Neuronal stem cell (in vitro differentiated cells): ENCODE measurements around the gene PLPP2.

ENCODE experiments used
- DNase-seq: peaks from one replicate; pipeline ENCODE4 v3.0.0-alpha.2; 2013; ENCODE audit warnings: low spot score
- H2AFZ ChIP-seq: one replicate; pipeline ENCODE4 v1.6.1; 2013; ENCODE audit warnings: mild to moderate bottlenecking, low read length, inconsistent platforms
- H2AK5ac ChIP-seq: 2 replicates; pipeline ENCODE4 v1.6.1; 2013; ENCODE audit warnings: low read depth, mild to moderate bottlenecking, inconsistent platforms, low read length, moderate library complexity, mixed read lengths
- H2BK120ac ChIP-seq: 2 replicates; pipeline ENCODE4 v1.6.1; 2013; ENCODE audit warnings: low read depth, mild to moderate bottlenecking, inconsistent platforms, low read length, moderate library complexity, mixed read lengths
- H2BK12ac ChIP-seq: one replicate; pipeline ENCODE4 v1.6.1; 2013; ENCODE audit warnings: low read length, inconsistent platforms
- H2BK15ac ChIP-seq: 2 replicates; pipeline ENCODE4 v1.6.1; 2013; ENCODE audit warnings: mild to moderate bottlenecking, low read length, inconsistent platforms, mixed read lengths
- H2BK5ac ChIP-seq: one replicate; pipeline ENCODE4 v1.6.1; 2013; ENCODE audit warnings: inconsistent platforms, mild to moderate bottlenecking, low read length, moderate library complexity
- H3K14ac ChIP-seq: one replicate; pipeline ENCODE4 v1.6.1; 2013; ENCODE audit warnings: low read length, inconsistent platforms
- H3K18ac ChIP-seq: 2 replicates; pipeline ENCODE4 v1.6.1; 2013; ENCODE audit warnings: low read length, inconsistent platforms
- H3K23ac ChIP-seq: 2 replicates; pipeline ENCODE4 v1.6.1; 2013; ENCODE audit warnings: low read depth, mild to moderate bottlenecking, mixed read lengths, low read length, inconsistent platforms; ENCODE audit not compliant: poor library complexity
- H3K27ac ChIP-seq: replicated peaks from 3 replicates; pipeline ENCODE4 v1.5.1; 2013; ENCODE audit warnings: low read length, inconsistent platforms
- H3K27me3 ChIP-seq, 3 experiments: 2 replicates each; pipeline ENCODE4 v1.6.1; 2013; ENCODE audit warnings: low read length in 3 of 3, mild to moderate bottlenecking in 2 of 3, inconsistent platforms in 1 of 3, low read depth in 1 of 3, mixed read lengths in 1 of 3, moderate library complexity in 1 of 3; ENCODE audit not compliant: control insufficient read depth in 3 of 3, insufficient read depth in 3 of 3
- H3K36me3 ChIP-seq, 2 donors: replicated peaks in 1 of 2; 2 replicates each; pipeline ENCODE4 v1.6.1; 2013; ENCODE audit warnings: low read length in 2 of 2; ENCODE audit not compliant: control insufficient read depth in 2 of 2, insufficient read depth in 2 of 2
- H3K4ac ChIP-seq: 2 replicates; pipeline ENCODE4 v1.6.1; 2013; ENCODE audit warnings: inconsistent platforms, mild to moderate bottlenecking, low read length, moderate library complexity
- H3K4me1 ChIP-seq, 2 donors: 1 replicate in 1 of 2; 2 replicates in 1 of 2; pipeline ENCODE4 v1.6.1; 2013; ENCODE audit warnings: low read length in 2 of 2, low read depth in 1 of 2; ENCODE audit not compliant: control insufficient read depth in 2 of 2, insufficient read depth in 1 of 2
- H3K4me2 ChIP-seq: one replicate; pipeline ENCODE4 v1.6.1; 2013; ENCODE audit warnings: mild to moderate bottlenecking, low read length, inconsistent platforms; ENCODE audit not compliant: insufficient read depth, poor library complexity, severe bottlenecking
- H3K4me3 ChIP-seq, 2 donors: 2 replicates each; pipeline ENCODE4 v1.5.1; 2013; ENCODE audit warnings: low read length in 2 of 2, mild to moderate bottlenecking in 2 of 2, inconsistent platforms in 1 of 2, moderate library complexity in 1 of 2
- H3K79me1 ChIP-seq: one replicate; pipeline ENCODE4 v1.6.1; 2013; ENCODE audit warnings: low read depth, mild to moderate bottlenecking, inconsistent platforms, low read length, moderate library complexity
- H3K9ac ChIP-seq: one replicate; pipeline ENCODE4 v1.6.1; 2013; ENCODE audit warnings: mild to moderate bottlenecking, low read depth, low read length, inconsistent platforms; ENCODE audit not compliant: poor library complexity
- H3K9me3 ChIP-seq, 2 donors: replicated peaks in 1 of 2; 2 replicates each; pipeline versions ENCODE3 to v1.6.1; 2013; ENCODE audit warnings: low read length in 2 of 2, mild to moderate bottlenecking in 2 of 2, inconsistent platforms in 1 of 2, low read depth in 1 of 2, mixed read lengths in 1 of 2, moderate library complexity in 1 of 2; ENCODE audit not compliant: control insufficient read depth in 2 of 2, insufficient read depth in 1 of 2
- H4K8ac ChIP-seq: one replicate; pipeline ENCODE4 v1.6.1; 2013; ENCODE audit warnings: low read depth, mild to moderate bottlenecking, inconsistent platforms, low read length, moderate library complexity
- H4K91ac ChIP-seq: one replicate; pipeline ENCODE4 v1.6.1; 2013; ENCODE audit warnings: low read length, low read depth, mild to moderate bottlenecking, inconsistent platforms; ENCODE audit not compliant: poor library complexity
- WGBS, 2 donors: extraction: QIAGEN DNeasy Blood & Tissue Kit; methylation state at CpG; one replicate each; pipeline ENCODE4 v1.1.7; 2013; ENCODE audit warnings: missing lambda C conversion rate in 2 of 2, mixed read lengths in 1 of 2; ENCODE audit not compliant: insufficient read length in 2 of 2, insufficient replicate concordance in 1 of 2; ENCODE audit errors: extremely low coverage in 2 of 2; 5-methylcytosine and 5-hydroxymethylcytosine counted together

PLPP2 gene

GRCh38 chr19:330503-330902 is 39.3 kb upstream of the PLPP2 start:
- peaks cover 8% of the 10 kb centered on the region for H3K79me1 ChIP-seq
- H4K91ac ChIP-seq, result no peak overlapping the region
- peaks cover 60 to 80% of the 10 kb centered on the region in 2 donors for H3K36me3 ChIP-seq

DNA sequence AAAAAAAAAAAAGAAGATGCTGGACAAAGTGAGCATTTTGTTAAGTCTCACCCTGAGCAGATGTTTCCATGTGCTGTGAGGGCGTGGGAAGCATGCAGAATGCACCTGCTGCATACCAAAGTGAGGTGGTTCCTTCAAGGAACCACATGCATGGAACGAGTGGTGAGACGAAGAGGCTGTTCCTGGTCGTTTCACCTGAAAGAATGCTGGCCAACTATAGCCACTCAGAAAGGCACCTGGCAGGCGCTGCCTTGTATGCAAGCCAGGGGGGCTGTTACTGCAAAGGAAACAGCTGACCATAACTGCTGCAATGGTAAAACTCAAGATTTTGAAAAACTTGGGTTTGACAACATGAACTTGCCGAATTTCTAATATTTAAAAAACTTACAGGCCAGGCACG is 38.7 kb upstream of the PLPP2 start:
- WGBS, 2 donors, result no CpG with 5 or more reads among the region's 7 CpGs
- no peak overlapping the region for H2BK5ac ChIP-seq
- H2BK15ac ChIP-seq, result no peak overlapping the region
- H2BK120ac ChIP-seq, result no peak overlapping the region
- H3K18ac ChIP-seq, result no peak overlapping the region
- no peak overlapping the region for H2AK5ac ChIP-seq
- H3K4me1 ChIP-seq, result no peaks in the 10 kb centered on the region
- H3K4me2 ChIP-seq, result no peak overlapping the region
- H3K36me3 ChIP-seq, result peaks cover 64 to 80% of the 10 kb centered on the region in 2 donors
- H2BK12ac ChIP-seq, result no peak overlapping the region
- H2AFZ ChIP-seq, result no peak overlapping the region
- H3K14ac ChIP-seq, result no peak overlapping the region
- H4K91ac ChIP-seq, result no peak overlapping the region
- peaks cover 4% of the 10 kb centered on the region for H3K79me1 ChIP-seq
- H3K4me3 ChIP-seq, result no peak overlapping the region
- H3K9ac ChIP-seq, result no peak overlapping the region
- no peaks in the 10 kb centered on the region for H3K27me3 ChIP-seq
- H3K27ac ChIP-seq, result no peak overlapping the region
- no peak for DNase-seq
- H3K23ac ChIP-seq, result no peak overlapping the region
- H3K4ac ChIP-seq, result no peak overlapping the region
- H3K9me3 ChIP-seq, result peaks cover 26 to 48% of the 10 kb centered on the region in 2 donors
- no peak overlapping the region for H4K8ac ChIP-seq

More at GRCh38 chr19:330503-330902, 39.3 kb upstream of the PLPP2 start:
- no peak overlapping the region for H3K4me2 ChIP-seq
- H2BK120ac ChIP-seq, result no peak overlapping the region
- H3K27ac ChIP-seq, result no peak overlapping the region
- no peak overlapping the region for H3K18ac ChIP-seq
- no peak overlapping the region for H3K23ac ChIP-seq
- H4K8ac ChIP-seq, result no peak overlapping the region
- no peak overlapping the region for H3K4me3 ChIP-seq
- WGBS, 2 donors, result no CpG with 5 or more reads among the region's 8 CpGs
- no peak overlapping the region for H3K9ac ChIP-seq
- H3K9me3 ChIP-seq, result peaks cover 26 to 48% of the 10 kb centered on the region in 2 donors
- H3K14ac ChIP-seq, result no peak overlapping the region
- no peak overlapping the region for H2AK5ac ChIP-seq
- no peak overlapping the region for H2BK5ac ChIP-seq
- H3K4me1 ChIP-seq, result no peaks in the 10 kb centered on the region
- no peak overlapping the region for H3K4ac ChIP-seq
- no peak overlapping the region for H2BK12ac ChIP-seq
- H3K27me3 ChIP-seq, result no peaks in the 10 kb centered on the region
- H2AFZ ChIP-seq, result no peak overlapping the region
- H2BK15ac ChIP-seq, result no peak overlapping the region
- DNase-seq, result no peak

DNA sequence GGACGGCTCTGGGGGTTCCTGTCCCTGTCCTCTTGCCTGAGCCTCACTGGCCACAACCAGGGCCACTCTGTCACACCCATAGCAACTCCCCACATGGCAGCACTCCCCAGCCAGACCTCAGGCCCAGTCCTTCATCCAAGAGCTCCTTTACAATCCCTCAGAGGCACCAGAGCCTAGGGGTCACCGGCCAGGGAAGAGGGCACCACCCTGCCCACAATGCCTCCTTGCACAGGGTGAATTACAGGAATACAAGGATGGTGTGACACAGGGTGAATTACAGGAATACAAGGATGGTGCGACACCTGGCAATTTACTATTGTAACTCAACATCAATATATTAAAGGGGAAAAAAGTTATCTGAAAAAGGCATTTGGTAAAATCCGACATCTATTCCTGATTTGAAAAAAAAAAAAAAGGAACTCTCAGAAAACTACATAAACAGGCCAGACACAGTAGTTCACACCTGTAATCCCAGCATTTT is 36.9 kb upstream of the PLPP2 start:
- H4K91ac ChIP-seq, result no peak overlapping the region
- H3K4ac ChIP-seq, result no peak overlapping the region
- no peak overlapping the region for H3K18ac ChIP-seq
- peaks cover 71 to 87% of the 10 kb centered on the region in 2 donors for H3K36me3 ChIP-seq
- no peak overlapping the region for H3K4me2 ChIP-seq
- no peak overlapping the region for H2BK120ac ChIP-seq
- H2AFZ ChIP-seq, result no peak overlapping the region
- no peak overlapping the region for H2BK12ac ChIP-seq
- no peak overlapping the region for H2BK5ac ChIP-seq
- H3K23ac ChIP-seq, result peak overlapping the region; percentile 82
- no peaks in the 10 kb centered on the region for H3K4me1 ChIP-seq
- no peak overlapping the region for H3K14ac ChIP-seq
- no peak for DNase-seq
- peaks cover 5% of the 10 kb centered on the region for H3K79me1 ChIP-seq
- peak overlapping the region; percentile 29 for H2AK5ac ChIP-seq
- H3K9ac ChIP-seq, result no peak overlapping the region
- no peak overlapping the region for H3K27ac ChIP-seq
- H3K27me3 ChIP-seq, result no peaks in the 10 kb centered on the region
- no peak overlapping the region for H4K8ac ChIP-seq
- no peak overlapping the region for H2BK15ac ChIP-seq
- H3K9me3 ChIP-seq, result peaks cover 26 to 46% of the 10 kb centered on the region in 2 donors
- no peak overlapping the region for H3K4me3 ChIP-seq
- WGBS, 2 donors, result no CpG with 5 or more reads among the region's 4 CpGs

DNA sequence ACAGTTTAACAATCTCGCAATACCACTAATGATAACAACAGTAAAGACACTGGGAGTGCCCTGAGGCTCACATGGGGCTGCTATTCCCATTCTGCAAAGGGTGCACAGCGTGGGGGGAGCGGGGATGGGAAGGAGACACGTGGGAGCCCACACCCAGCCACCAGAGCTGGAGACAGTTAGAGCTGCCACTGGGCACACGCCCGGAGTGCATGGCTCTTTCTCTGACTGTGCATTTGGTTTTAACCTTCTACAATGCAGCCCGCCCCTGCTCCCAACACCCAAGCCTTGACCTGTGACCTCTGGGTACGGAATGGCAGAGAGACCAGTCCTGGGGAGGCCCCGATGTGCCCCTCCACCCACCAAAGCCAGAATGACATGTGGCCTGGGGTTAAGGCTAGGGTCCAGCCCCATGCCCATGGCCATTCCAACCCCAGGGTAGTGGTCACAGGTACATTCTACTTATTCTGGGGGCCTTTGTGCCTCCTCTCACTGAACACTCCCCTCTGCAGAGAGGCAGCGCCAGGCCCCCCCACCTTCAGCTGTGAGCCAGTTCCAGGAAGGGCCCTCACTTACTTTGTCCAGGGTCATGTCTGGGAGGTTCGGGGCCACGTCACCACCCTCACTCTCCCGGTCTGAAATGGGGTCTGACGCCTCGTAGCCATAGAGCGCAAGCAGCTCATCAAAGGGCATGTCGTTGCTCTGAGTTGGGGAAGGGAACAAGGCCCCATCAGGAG is 36.3 kb upstream of the PLPP2 start:
- Histone ChIP-seq H3K14ac (no peak overlapping the region), H2AFZ (no peak overlapping the region), H4K91ac (no peak overlapping the region), H3K4ac (no peak overlapping the region), H3K4me1 (no peaks in the 10 kb centered on the region), H2AK5ac (peak overlapping the region; percentile 29), H3K9ac (no peak overlapping the region), H3K18ac (no peak overlapping the region), H2BK120ac (no peak overlapping the region), H3K36me3 (peaks cover 77 to 93% of the 10 kb centered on the region in 2 donors), H3K27ac (no peak overlapping the region), H2BK12ac (no peak overlapping the region), H3K27me3 (no peaks in the 10 kb centered on the region), H2BK5ac (no peak overlapping the region), H3K4me2 (no peak overlapping the region), H2BK15ac (no peak overlapping the region), H3K79me1 (peaks cover 9% of the 10 kb centered on the region), H4K8ac (no peak overlapping the region), H3K9me3 (peaks cover 29 to 52% of the 10 kb centered on the region in 2 donors), H3K23ac (peak overlapping the region; percentile 82), H3K4me3 (peak overlapping the region in 1 of 2 donors; percentile 5)
- WGBS, 2 donors, result no CpG with 5 or more reads among the region's 17 CpGs
- DNase-seq, result no peak
